Gastrocnemius medialis (tissue), 4 donors: ENCODE results near the gene TMEM131L.

ENCODE experiments used
- POLR2A ChIP-seq, 2 donors: fragments of 450-650 bp; IDR thresholded peaks; one replicate each; pipeline ENCODE4 v1.6.1; 2017; ENCODE audit warnings: antibody characterized with exemption in 2 of 2, mild to moderate bottlenecking in 2 of 2, moderate library complexity in 2 of 2
- TF ChIP-seq, protein P1 (sequence below), 5 experiments: fragments of 450-650 bp in 3 of 5; fragments of 200-600 bp in 2 of 5; sonication (generic) in 2 of 5; IDR thresholded peaks in 4 of 5; conservative IDR thresholded peaks in 1 of 5; 1 replicate in 4 of 5; 2 replicates in 1 of 5; pipeline ENCODE4 v1.5.1; 2016 to 2019; ENCODE audit warnings: antibody characterized with exemption in 5 of 5, mild to moderate bottlenecking in 3 of 5, moderate library complexity in 3 of 5

DNA sequence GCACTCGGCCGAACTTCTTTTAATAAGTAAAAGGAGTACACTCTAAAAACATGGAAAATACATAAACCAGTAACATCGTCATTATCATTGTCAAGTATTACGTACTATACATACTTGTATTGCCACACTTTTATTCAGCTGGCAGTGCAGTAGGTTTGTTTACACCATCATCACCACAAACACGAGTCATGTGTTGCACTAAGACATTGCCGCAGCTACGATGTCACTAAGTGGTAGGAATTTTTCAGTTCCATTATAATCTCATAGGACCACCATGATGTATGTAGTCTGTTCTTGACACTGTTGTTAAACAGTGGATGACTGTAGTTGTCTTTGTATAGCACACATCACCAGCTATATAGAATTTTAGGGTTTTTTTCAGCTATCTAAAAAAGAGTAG is 48.0 kb upstream of the TMEM131L start:
- TF ChIP-seq, protein P1, sequence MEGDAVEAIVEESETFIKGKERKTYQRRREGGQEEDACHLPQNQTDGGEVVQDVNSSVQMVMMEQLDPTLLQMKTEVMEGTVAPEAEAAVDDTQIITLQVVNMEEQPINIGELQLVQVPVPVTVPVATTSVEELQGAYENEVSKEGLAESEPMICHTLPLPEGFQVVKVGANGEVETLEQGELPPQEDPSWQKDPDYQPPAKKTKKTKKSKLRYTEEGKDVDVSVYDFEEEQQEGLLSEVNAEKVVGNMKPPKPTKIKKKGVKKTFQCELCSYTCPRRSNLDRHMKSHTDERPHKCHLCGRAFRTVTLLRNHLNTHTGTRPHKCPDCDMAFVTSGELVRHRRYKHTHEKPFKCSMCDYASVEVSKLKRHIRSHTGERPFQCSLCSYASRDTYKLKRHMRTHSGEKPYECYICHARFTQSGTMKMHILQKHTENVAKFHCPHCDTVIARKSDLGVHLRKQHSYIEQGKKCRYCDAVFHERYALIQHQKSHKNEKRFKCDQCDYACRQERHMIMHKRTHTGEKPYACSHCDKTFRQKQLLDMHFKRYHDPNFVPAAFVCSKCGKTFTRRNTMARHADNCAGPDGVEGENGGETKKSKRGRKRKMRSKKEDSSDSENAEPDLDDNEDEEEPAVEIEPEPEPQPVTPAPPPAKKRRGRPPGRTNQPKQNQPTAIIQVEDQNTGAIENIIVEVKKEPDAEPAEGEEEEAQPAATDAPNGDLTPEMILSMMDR (IDR thresholded peaks at IDR 0.05 in 4 of 5, conservative IDR thresholded peaks at IDR 0.05 in 1 of 5), result no peak
- no peak for TF ChIP-seq POLR2A (IDR thresholded peaks at IDR 0.05)
